GM21528 (cell line): ENCODE data around the gene CEND1.

Experiments
- ATAC-seq: cut with Tn5 transposase; IDR thresholded peaks from one replicate; pipeline ENCODE4 v1.9.1; 2021; ENCODE audit warnings: mild to moderate bottlenecking, moderate library complexity; ENCODE audit not compliant: unreplicated experiment, low FRiP score

Gene CEND1

GRCh38 chr11:827897-828192 is 38.0 kb upstream of the CEND1 start, which contains the start of gene CRACR2B:
Gene CRACR2B, plus strand, starts transcription at chr11:827919. Its CDS starts 689 bp downstream, at chr11:828608.
- peak; percentile 22 for ATAC-seq

- peak; percentile 40 for ATAC-seq
These were observed 37.4 kb upstream of the CEND1 start for GRCh38 chr11:827146-827896.

GRCh38 chr11:826836-827145 is 36.9 kb upstream of the CEND1 start:
- peak; percentile 1 for ATAC-seq

GRCh38 chr11:826227-826621 is 36.3 kb upstream of the CEND1 start:
- no peak for ATAC-seq

GRCh38 chr11:825366-826226 is 35.7 kb upstream of the CEND1 start:
- no peak for ATAC-seq

GRCh38 chr11:824942-825341 is 35.1 kb upstream of the CEND1 start:
- ATAC-seq = no peak

GRCh38 chr11:824292-824880 is 34.5 kb upstream of the CEND1 start:
- ATAC-seq = no peak

GRCh38 chr11:823441-824291 is 33.8 kb upstream of the CEND1 start:
- ATAC-seq = no peak

GRCh38 chr11:821512-822371 is 31.9 kb upstream of the CEND1 start:
- ATAC-seq = no peak

GRCh38 chr11:820655-821511 is 31.0 kb upstream of the CEND1 start:
- no peak for ATAC-seq

- peak; percentile 61 for ATAC-seq
These were observed 30.2 kb upstream of the CEND1 start for GRCh38 chr11:819943-820649.

- ATAC-seq = peak; percentile 63
These were observed 29.4 kb upstream of the CEND1 start for GRCh38 chr11:819129-819931.

- no peak for ATAC-seq
These were observed 28.7 kb upstream of the CEND1 start, which contains the start of gene PNPLA2 for GRCh38 chr11:818396-819128. Gene PNPLA2, plus strand, starts transcription at chr11:818914. Its CDS starts 805 bp downstream, at chr11:819719.

GRCh38 chr11:816433-816779 is 26.5 kb upstream of the CEND1 start:
- ATAC-seq = no peak

- no peak for ATAC-seq
These were observed 26.0 kb upstream of the CEND1 start for GRCh38 chr11:815675-816432.

GRCh38 chr11:813456-814096 is 23.7 kb upstream of the CEND1 start:
- no peak for ATAC-seq
